IMR-90 (cell line): ENCODE data around the gene MXRA8.

ENCODE experiments used
- BHLHE40 ChIP-seq: fragments of 150-350 bp; IDR thresholded peaks from 2 replicates; pipeline ENCODE4 v1.6.1; 2016; ENCODE audit warnings: mild to moderate bottlenecking, low read depth, low read length
- CEBPB ChIP-seq: IDR thresholded peaks from 2 replicates; pipeline ENCODE4 v1.6.1; 2012; ENCODE audit warnings: low read depth, low read length, improper control_type of control experiment
- CHD1 ChIP-seq: IDR thresholded peaks from 2 replicates; pipeline ENCODE4 v1.6.1; 2012; ENCODE audit warnings: low read depth, low read length, improper control_type of control experiment
- CTCF ChIP-seq: conservative IDR thresholded peaks from 2 replicates; pipeline ENCODE4 v1.5.1; 2012; ENCODE audit warnings: mild to moderate bottlenecking, low read depth, low read length, improper control_type of control experiment
- ELK1 ChIP-seq: fragments of 150-350 bp; IDR thresholded peaks from 2 replicates; pipeline ENCODE4 v1.6.1; 2016; ENCODE audit warnings: low read depth, mild to moderate bottlenecking, low read length, moderate library complexity, borderline replicate concordance
- MAFK ChIP-seq: IDR thresholded peaks from 2 replicates; pipeline ENCODE4 v1.6.1; 2012; ENCODE audit warnings: low read depth, low read length, improper control_type of control experiment
- MAZ ChIP-seq: IDR thresholded peaks from 2 replicates; pipeline ENCODE4 v1.6.1; 2012; ENCODE audit warnings: low read depth, mild to moderate bottlenecking, low read length, improper control_type of control experiment, moderate library complexity, borderline replicate concordance
- MXI1 ChIP-seq: IDR thresholded peaks from 2 replicates; pipeline ENCODE4 v1.6.1; 2012; ENCODE audit warnings: low read depth, mild to moderate bottlenecking, low read length, moderate library complexity, borderline replicate concordance
- POLR2A ChIP-seq: IDR thresholded peaks from 2 replicates; pipeline ENCODE4 v1.6.1; 2012; ENCODE audit warnings: mild to moderate bottlenecking, low read depth, low read length
- RAD21 ChIP-seq: IDR thresholded peaks from 2 replicates; pipeline ENCODE4 v1.6.1; 2012; ENCODE audit warnings: low read length, improper control_type of control experiment
- RCOR1 ChIP-seq: IDR thresholded peaks from 2 replicates; pipeline ENCODE4 v1.6.1; 2012; ENCODE audit warnings: mild to moderate bottlenecking, low read length, improper control_type of control experiment; ENCODE audit not compliant: insufficient replicate concordance
- RFX5 ChIP-seq: IDR thresholded peaks from 2 replicates; pipeline ENCODE4 v1.8.0; 2012; ENCODE audit warnings: low read depth, mild to moderate bottlenecking, low read length, moderate library complexity
- SMC3 ChIP-seq: fragments of 150-350 bp; IDR thresholded peaks from 2 replicates; pipeline ENCODE4 v1.6.1; 2016; ENCODE audit warnings: low read depth, mild to moderate bottlenecking, antibody characterized with exemption, low read length, moderate library complexity
- USF2 ChIP-seq: fragments of 150-350 bp; IDR thresholded peaks from 2 replicates; pipeline ENCODE4 v1.6.1; 2017; ENCODE audit warnings: mild to moderate bottlenecking, antibody characterized with exemption, low read length, low read depth

GRCh38 chr1:1376551-1377226 lies 18.3 kb upstream of the MXRA8 start:
- TF ChIP-seq POLR2A, result no peak
- no peak for TF ChIP-seq CTCF
- no peak for TF ChIP-seq RFX5
- TF ChIP-seq RCOR1, result no peak
- no peak for TF ChIP-seq RAD21
- TF ChIP-seq CEBPB, result no peak
- TF ChIP-seq BHLHE40, result no peak
- no peak for TF ChIP-seq MAFK
- TF ChIP-seq MAZ, result no peak
- TF ChIP-seq SMC3, result no peak
- TF ChIP-seq ELK1, result no peak
- no peak for TF ChIP-seq MXI1
- no peak for TF ChIP-seq USF2
- TF ChIP-seq CHD1, result no peak
